ENCODE results near the gene PLAGL2.

DNA sequence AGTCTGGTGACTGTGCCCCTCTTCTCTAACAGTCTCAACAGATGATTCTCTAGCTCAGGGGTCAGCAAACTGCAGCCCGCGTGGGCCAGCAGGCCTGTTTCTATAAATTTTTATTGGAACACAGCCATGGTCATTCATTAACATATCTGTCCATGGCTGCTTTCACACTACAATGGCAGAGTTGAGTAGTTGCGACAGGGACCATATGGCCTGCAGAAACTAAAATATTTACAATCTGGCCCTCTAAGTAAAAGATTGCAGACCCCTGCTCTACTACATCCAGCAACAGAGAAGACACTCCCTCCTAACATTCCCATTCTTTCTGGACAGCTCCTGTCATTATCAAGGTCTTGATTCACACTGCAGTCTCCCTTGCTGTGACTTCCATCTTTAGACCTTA lies 45.2 kb downstream of the PLAGL2 start:
- TF ChIP-seq, protein P1, sequence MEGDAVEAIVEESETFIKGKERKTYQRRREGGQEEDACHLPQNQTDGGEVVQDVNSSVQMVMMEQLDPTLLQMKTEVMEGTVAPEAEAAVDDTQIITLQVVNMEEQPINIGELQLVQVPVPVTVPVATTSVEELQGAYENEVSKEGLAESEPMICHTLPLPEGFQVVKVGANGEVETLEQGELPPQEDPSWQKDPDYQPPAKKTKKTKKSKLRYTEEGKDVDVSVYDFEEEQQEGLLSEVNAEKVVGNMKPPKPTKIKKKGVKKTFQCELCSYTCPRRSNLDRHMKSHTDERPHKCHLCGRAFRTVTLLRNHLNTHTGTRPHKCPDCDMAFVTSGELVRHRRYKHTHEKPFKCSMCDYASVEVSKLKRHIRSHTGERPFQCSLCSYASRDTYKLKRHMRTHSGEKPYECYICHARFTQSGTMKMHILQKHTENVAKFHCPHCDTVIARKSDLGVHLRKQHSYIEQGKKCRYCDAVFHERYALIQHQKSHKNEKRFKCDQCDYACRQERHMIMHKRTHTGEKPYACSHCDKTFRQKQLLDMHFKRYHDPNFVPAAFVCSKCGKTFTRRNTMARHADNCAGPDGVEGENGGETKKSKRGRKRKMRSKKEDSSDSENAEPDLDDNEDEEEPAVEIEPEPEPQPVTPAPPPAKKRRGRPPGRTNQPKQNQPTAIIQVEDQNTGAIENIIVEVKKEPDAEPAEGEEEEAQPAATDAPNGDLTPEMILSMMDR (IDR thresholded peaks at IDR 0.05) = no peak
- no peak for TF ChIP-seq ZFX (IDR thresholded peaks at IDR 0.05; ENCODE audit: borderline replicate concordance)

Measured in 22Rv1 (cell line).